Ecto neural progenitor cell (in vitro differentiated cells): Measurements from ENCODE around the gene RBMS3.
"Not testable (repeated sequence)": the region's sequence is repeated elsewhere in the genome, so short reads cannot be mapped to it uniquely, and the experiment has no call there.

Experiments
- DNase-seq: peaks from one replicate; pipeline ENCODE4 v3.0.0-alpha.2; 2018; ENCODE audit warnings: low spot score

Gene RBMS3

GRCh38 chr3:29789686-29790085, 508.8 kb downstream of the RBMS3 start:
- no peak for DNase-seq

GRCh38 chr3:29796808-29797207, 515.9 kb downstream of the RBMS3 start:
- no peak for DNase-seq

GRCh38 chr3:29802057-29802456, 521.2 kb downstream of the RBMS3 start:
- no peak for DNase-seq

- DNase-seq, result no peak
Observed at GRCh38 chr3:29804044-29804443, 523.2 kb downstream of the RBMS3 start.

GRCh38 chr3:29805757-29806156, 524.9 kb downstream of the RBMS3 start:
- DNase-seq, result no peak

GRCh38 chr3:29808324-29808723, 527.5 kb downstream of the RBMS3 start:
- DNase-seq, result not testable (repeated sequence)

- no peak for DNase-seq
Observed at GRCh38 chr3:29822071-29822470, 541.2 kb downstream of the RBMS3 start.

- no peak for DNase-seq
Observed at GRCh38 chr3:29823233-29823632, 542.4 kb downstream of the RBMS3 start.

GRCh38 chr3:29826712-29827111, 545.8 kb downstream of the RBMS3 start:
- no peak for DNase-seq

GRCh38 chr3:29827756-29828155, 546.9 kb downstream of the RBMS3 start:
- DNase-seq, result no peak

- no peak for DNase-seq
Observed at GRCh38 chr3:29829340-29829739, 548.5 kb downstream of the RBMS3 start.

- no peak for DNase-seq
Observed at GRCh38 chr3:29850641-29851040, 569.8 kb downstream of the RBMS3 start.

- no peak for DNase-seq
Observed at GRCh38 chr3:29852767-29853166, 571.9 kb downstream of the RBMS3 start.

- DNase-seq, result no peak
Observed at GRCh38 chr3:29853841-29854397, 573.0 kb downstream of the RBMS3 start.

GRCh38 chr3:29854821-29855220, 574.0 kb downstream of the RBMS3 start:
- no peak for DNase-seq

GRCh38 chr3:29859726-29860270, 578.9 kb downstream of the RBMS3 start:
- no peak for DNase-seq

- DNase-seq, result no peak
Observed at GRCh38 chr3:29864809-29865208, 583.9 kb downstream of the RBMS3 start.

- no peak for DNase-seq
Observed at GRCh38 chr3:29868543-29869101, 587.8 kb downstream of the RBMS3 start.

GRCh38 chr3:29870136-29870535, 589.3 kb downstream of the RBMS3 start:
- DNase-seq, result no peak

GRCh38 chr3:29871087-29871486, 590.2 kb downstream of the RBMS3 start:
- no peak for DNase-seq

- DNase-seq, result no peak
Observed at GRCh38 chr3:29880809-29881208, 599.9 kb downstream of the RBMS3 start.

- no peak for DNase-seq
Observed at GRCh38 chr3:29887451-29887850, 606.6 kb downstream of the RBMS3 start.

- no peak for DNase-seq
Observed at GRCh38 chr3:29889215-29889614, 608.3 kb downstream of the RBMS3 start.

- DNase-seq, result no peak
Observed at GRCh38 chr3:29890801-29891200, 609.9 kb downstream of the RBMS3 start.
